Common myeloid progenitor, CD34-positive (primary cell): ENCODE results near the gene SNED1.

Source experiments
- CTCF ChIA-PET: fragments of 350-600 bp; sonication (Branson Sonifier 250); formaldehyde crosslinking; loops from one replicate; lab custom pipeline; 2021; ENCODE audit warnings: antibody characterized with exemption; lab: Charles Lee
- POLR2A ChIA-PET: fragments of 350-600 bp; sonication (Branson Sonifier 250); formaldehyde crosslinking; loops from one replicate; lab custom pipeline; 2021; ENCODE audit warnings: antibody characterized with exemption; lab: Charles Lee
- DNase-seq, 3 donors: peaks; one replicate each; pipeline versions ENCODE4 v3.0.0 to v3.0.0-alpha.2; 2013
- H3K27ac ChIP-seq, 2 experiments: 1 replicate in 1 of 2; 2 replicates in 1 of 2; pipeline ENCODE4 v1.7.0; 2013; ENCODE audit warnings: inconsistent platforms in 2 of 2, low read length in 2 of 2, mild to moderate bottlenecking in 2 of 2, low read depth in 1 of 2, moderate library complexity in 1 of 2; ENCODE audit not compliant: severe bottlenecking in 2 of 2, insufficient read depth in 1 of 2, poor library complexity in 1 of 2
- H3K27me3 ChIP-seq, 5 experiments: replicated peaks in 2 of 5; 1 replicate in 3 of 5; 2 replicates in 2 of 5; pipeline versions ENCODE4 v1.6.1 to v1.7.0; 2013; ENCODE audit warnings: low read length in 4 of 5, mild to moderate bottlenecking in 2 of 5, moderate library complexity in 2 of 5, inconsistent platforms in 1 of 5; ENCODE audit not compliant: insufficient read depth in 5 of 5, control insufficient read depth in 4 of 5
- H3K36me3 ChIP-seq, 4 experiments: 1 replicate in 2 of 4; 2 replicates in 2 of 4; pipeline versions ENCODE4 v1.6.1 to v1.7.0; 2013; ENCODE audit warnings: low read length in 3 of 4, control low read depth in 1 of 4, mild to moderate bottlenecking in 1 of 4; ENCODE audit not compliant: control insufficient read depth in 4 of 4, insufficient read depth in 4 of 4
- H3K4me1 ChIP-seq, 4 experiments: 1 replicate in 3 of 4; 2 replicates in 1 of 4; pipeline versions ENCODE4 v1.6.1 to v1.7.1; 2013; ENCODE audit warnings: low read length in 3 of 4, mild to moderate bottlenecking in 3 of 4, control low read depth in 1 of 4, inconsistent platforms in 1 of 4, moderate library complexity in 1 of 4; ENCODE audit not compliant: control insufficient read depth in 4 of 4, insufficient read depth in 4 of 4; ENCODE audit errors: control extremely low read depth in 1 of 4
- H3K4me3 ChIP-seq, 7 experiments: 1 replicate in 4 of 7; 2 replicates in 3 of 7; pipeline versions ENCODE4 v1.5.1 to v1.7.0; 2013; ENCODE audit warnings: mild to moderate bottlenecking in 7 of 7, low read length in 6 of 7, moderate library complexity in 6 of 7, inconsistent platforms in 2 of 7, low read depth in 2 of 7, control low read depth in 1 of 7; ENCODE audit not compliant: insufficient read depth in 4 of 7, control insufficient read depth in 1 of 7; ENCODE audit errors: extremely low read depth in 1 of 7
- H3K9me3 ChIP-seq, 5 experiments: 1 replicate in 4 of 5; 2 replicates in 1 of 5; pipeline versions ENCODE4 v1.6.1 to v1.7.1; 2013; ENCODE audit warnings: low read length in 4 of 5, mild to moderate bottlenecking in 2 of 5, inconsistent platforms in 1 of 5, low read depth in 1 of 5, moderate library complexity in 1 of 5; ENCODE audit not compliant: control insufficient read depth in 4 of 5, insufficient read depth in 2 of 5; ENCODE audit errors: control extremely low read depth in 1 of 5
- WGBS: methylation state at CpG from one replicate; pipeline ENCODE4 v1.1.5; 2013; ENCODE audit not compliant: insufficient coverage; 5-methylcytosine and 5-hydroxymethylcytosine counted together

SNED1 gene

DNA sequence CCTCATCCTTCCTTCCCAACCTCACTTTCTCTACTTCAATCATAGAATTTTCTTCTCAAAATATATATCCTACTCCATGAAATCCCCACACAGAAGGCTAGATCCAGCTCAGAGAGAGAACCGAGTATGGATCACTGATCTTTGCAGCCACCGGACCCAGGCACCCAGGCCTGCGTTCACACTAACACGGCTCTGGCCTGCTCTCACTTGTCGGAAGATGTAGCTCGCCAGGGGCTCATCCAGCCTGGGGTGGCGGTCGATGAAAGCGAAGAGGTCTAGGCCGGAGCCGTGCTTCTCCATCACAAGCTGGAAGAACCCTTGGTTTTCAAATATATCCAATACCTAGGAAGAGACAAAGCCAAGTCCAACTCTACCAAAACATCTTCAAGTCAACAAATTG, 116.4 kb downstream of the SNED1 start:
- ChIA-PET CTCF (no interaction called here), POLR2A (no interaction called here)
- no peak overlapping the region for H3K27ac ChIP-seq
- H3K36me3 ChIP-seq, result peaks cover 0 to 31% (median 22%) of the 10 kb centered on the region in 4 experiments
- no peaks in the 10 kb centered on the region for H3K4me1 ChIP-seq
- DNase-seq, result no peak
- no peaks in the 10 kb centered on the region for H3K9me3 ChIP-seq
- WGBS, result 99% methylated on average over 10 of the region's 11 CpGs
- H3K27me3 ChIP-seq, result no peaks in the 10 kb centered on the region
- H3K4me3 ChIP-seq, result no peak overlapping the region

DNA sequence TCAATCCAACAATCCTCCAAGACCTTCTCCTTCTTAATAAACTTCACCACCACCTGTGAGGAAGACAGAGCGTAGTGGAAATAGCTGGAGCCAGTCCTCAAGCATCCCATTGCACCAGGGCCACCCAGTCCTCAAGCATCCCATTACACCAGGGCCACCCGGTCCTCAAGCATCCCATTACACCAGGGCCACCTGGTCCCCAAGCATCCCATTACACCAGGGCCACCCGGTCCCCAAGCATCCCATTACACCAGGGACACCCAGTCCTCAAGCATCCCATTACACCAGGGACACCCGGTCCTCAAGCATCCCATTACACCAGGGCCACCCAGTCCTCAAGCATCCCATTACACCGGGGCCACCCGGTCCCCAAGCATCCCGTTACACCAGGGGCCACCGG, 116.9 kb downstream of the SNED1 start:
- no peak for DNase-seq
- no peaks in the 10 kb centered on the region for H3K9me3 ChIP-seq
- H3K36me3 ChIP-seq, result peaks cover 0 to 31% (median 22%) of the 10 kb centered on the region in 4 experiments
- H3K4me3 ChIP-seq, result no peak overlapping the region
- 91% methylated on average over 7 of the region's 8 CpGs for WGBS
- no peak overlapping the region for H3K27ac ChIP-seq
- H3K4me1 ChIP-seq, result no peaks in the 10 kb centered on the region
- ChIA-PET POLR2A (no interaction called here), CTCF (no interaction called here)
- no peaks in the 10 kb centered on the region for H3K27me3 ChIP-seq

DNA sequence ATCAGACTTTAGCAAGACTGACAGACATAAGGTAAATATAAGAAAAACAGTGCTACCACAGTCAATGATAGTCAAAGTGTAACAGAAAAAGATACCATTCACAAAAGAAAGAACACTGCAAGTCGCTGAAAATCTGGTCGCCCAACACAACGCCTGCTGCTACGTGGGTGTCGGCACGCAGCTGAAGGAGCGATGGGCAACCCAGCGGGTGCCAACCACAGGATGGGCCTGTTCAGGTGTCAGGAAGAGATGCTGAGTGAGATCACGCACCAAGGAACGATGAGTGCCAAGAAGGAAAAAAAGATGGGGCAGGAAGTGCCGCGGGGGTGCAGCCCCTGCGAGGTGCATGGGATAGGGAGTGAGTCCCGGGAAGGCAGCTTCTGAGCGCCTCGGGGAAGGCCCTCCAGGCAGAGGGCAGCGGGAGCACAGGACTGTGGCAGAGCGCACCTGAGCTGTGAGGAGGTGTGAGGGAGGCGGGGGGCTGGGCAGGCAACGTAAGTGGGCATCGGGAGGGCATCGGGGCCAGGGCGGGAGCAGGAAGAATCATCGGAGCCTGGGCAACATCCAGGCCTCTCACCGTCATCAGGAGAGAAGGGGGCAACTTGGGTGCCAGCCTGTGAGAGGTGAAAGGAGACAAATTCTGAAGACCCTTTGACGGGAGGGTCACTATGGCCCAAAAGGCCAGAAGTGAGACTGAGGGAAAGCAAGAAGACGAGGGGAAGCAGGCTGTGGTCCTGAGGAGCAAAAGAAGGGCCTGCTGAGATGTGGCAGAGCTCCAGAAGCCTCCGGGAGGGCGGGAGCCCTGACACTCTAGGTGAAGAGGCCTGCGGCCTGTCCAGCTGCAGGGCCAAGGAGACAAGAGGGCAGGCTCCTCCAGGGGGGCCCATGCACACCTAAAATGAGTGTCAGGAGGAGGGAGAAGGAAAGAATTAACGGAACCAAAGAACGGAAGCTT, 118.5 kb downstream of the SNED1 start:
- Histone ChIP-seq H3K27ac (no peak overlapping the region), H3K9me3 (peaks cover 0 to 3% (median 0%) of the 10 kb centered on the region in 5 experiments), H3K36me3 (peaks cover 2 to 40% (median 26%) of the 10 kb centered on the region in 4 experiments), H3K27me3 (no peaks in the 10 kb centered on the region), H3K4me1 (no peaks in the 10 kb centered on the region), H3K4me3 (no peak overlapping the region)
- 96% methylated on average over 30 of the region's 32 CpGs for WGBS
- CTCF ChIA-PET, result no interaction called here
- POLR2A ChIA-PET, result no interaction called here
- no peak for DNase-seq

DNA sequence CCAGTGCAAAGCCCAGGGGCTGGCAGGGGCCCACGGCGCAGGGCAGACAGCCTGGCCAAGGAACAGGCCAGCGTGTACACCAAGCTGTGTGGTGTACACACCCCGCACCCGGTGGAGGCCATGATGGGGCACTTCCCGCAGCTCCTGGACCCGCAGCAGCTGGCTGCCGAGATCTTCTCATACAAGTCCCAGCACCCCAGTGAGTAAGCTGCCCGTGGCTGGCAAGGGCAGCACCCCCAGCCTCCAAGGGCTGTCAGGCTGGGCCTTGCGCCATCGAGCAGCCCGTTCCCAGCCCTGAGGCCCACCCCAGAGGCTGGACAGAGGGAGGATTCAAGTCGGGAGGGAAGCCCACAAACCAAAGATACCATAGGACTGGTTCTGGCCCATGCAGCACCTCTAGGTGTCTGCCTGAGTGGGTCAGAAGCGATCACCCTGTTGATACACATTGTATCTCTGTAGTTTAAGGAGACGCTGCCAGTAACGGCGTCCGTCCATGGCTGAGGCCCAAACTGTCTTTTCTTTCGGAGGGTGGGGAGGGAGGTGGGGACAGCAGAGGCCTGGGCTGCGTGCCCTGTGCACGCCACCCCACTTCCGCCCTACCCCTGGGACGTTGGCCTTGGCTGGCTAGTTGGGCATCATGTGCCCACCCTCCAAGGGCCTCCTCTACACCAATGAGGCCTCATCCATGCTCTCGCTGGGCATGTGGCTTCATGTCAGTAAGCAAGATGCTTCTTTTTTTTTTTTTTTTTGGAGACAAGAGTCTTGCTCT, 120.5 kb downstream of the SNED1 start:
- Histone ChIP-seq H3K27ac (no peak overlapping the region), H3K9me3 (peaks cover 0 to 3% (median 0%) of the 10 kb centered on the region in 5 experiments), H3K27me3 (no peaks in the 10 kb centered on the region), H3K4me1 (no peaks in the 10 kb centered on the region), H3K4me3 (no peak overlapping the region), H3K36me3 (peaks cover 2 to 43% (median 31%) of the 10 kb centered on the region in 4 experiments)
- 97% methylated on average over 23 of the region's 24 CpGs for WGBS
- POLR2A ChIA-PET, result no interaction called here
- DNase-seq, result no peak
- CTCF ChIA-PET, result no interaction called here

DNA sequence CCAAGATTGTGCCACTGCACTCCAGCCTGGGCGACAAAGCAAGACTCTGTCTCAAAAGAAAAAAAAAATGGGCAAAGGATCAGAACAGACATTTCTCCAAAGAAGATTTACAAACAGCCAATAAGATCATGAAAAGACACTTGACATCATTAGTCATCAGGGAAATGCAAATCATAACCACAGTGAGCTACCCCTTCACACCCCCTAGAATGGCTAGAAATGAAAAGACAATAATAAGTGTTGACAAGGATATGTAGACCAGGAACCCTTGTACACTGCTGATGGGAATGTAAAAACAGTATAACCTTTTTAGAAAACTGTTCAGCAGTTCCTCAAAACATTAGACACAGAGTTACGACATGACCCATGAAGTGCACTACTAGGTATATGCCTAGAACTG, 122.0 kb downstream of the SNED1 start:
- H3K27me3 ChIP-seq, result no peaks in the 10 kb centered on the region
- CTCF ChIA-PET, result interaction anchor here (0.9 kb wide), 1 partner anchor 13 kb away, joined by 3 read pairs; no protein-coding TSS in a partner anchor
- H3K36me3 ChIP-seq, result peaks cover 2 to 40% (median 26%) of the 10 kb centered on the region in 4 experiments
- WGBS, result no CpG with 5 or more reads among the region's 2 CpGs
- POLR2A ChIA-PET, result no interaction called here
- no peak overlapping the region for H3K4me3 ChIP-seq
- H3K27ac ChIP-seq, result no peak overlapping the region
- H3K4me1 ChIP-seq, result no peaks in the 10 kb centered on the region
- DNase-seq, result peak in 2 of 3 donors; percentile 16 to 30
- peaks cover 0 to 3% (median 0%) of the 10 kb centered on the region in 5 experiments for H3K9me3 ChIP-seq

DNA sequence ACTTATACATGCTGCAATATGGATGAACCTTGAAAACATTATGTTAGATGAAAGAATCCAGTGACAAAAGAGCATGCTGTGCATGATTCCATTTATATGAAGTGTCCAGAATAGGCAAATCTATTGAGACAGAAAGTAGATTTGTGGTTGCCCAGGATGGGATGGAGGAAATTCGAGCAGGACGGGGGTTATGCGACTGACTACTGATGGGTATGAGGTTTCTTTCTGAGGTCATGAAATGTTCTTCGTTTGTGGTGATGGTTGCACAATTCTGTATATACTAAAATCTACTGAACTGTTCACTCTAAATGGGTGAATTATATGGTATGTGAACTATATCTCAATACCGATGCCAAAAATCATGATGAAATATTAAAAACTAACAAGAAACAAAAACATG, 122.6 kb downstream of the SNED1 start:
- no CpG with 5 or more reads among the region's 5 CpGs for WGBS
- POLR2A ChIA-PET, result no interaction called here

More for the DNA sequence above, 122.6 kb downstream of the SNED1 start:
- H3K4me1 ChIP-seq, result no peaks in the 10 kb centered on the region
- CTCF ChIA-PET, result no interaction called here
- H3K27me3 ChIP-seq, result no peaks in the 10 kb centered on the region
- DNase-seq, result no peak
- no peak overlapping the region for H3K4me3 ChIP-seq
- H3K9me3 ChIP-seq, result peaks cover 0 to 3% (median 0%) of the 10 kb centered on the region in 5 experiments
- no peak overlapping the region for H3K27ac ChIP-seq
- peaks cover 2 to 45% (median 27%) of the 10 kb centered on the region in 4 experiments for H3K36me3 ChIP-seq
